ENCODE measurements around the gene DYNLRB1.

Gene DYNLRB1

DNA sequence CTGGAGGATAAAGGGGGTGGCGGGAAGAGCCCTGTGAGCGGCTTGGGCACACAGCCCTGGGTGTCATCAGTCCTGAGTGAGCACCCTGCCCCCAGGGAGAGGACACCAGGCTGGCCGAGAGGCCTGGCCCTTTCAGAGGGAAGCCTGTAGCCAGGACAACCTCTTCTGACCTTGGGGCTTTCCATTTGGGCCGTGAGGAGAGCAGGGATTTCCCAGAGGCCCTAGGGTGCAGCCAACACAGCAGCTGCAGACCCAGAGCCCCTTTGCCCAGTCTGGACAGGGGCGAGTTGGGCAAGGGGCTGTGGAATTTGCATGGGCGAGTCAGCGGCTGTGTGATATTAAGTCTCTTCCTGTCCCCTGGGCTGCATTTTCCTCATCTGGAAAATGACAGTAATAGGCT lies 48.6 kb downstream of the DYNLRB1 start:
- TF ChIP-seq CTCF (IDR thresholded peaks at IDR 0.05; ENCODE audit: control insufficient read depth, extremely low read depth, insufficient read depth): no peak
- H3K4me3 ChIP-seq (ENCODE audit: low read depth, low read length): no peak overlapping the region
- no peak for DNase-seq (ENCODE audit: low read depth)

- no peak for DNase-seq (ENCODE audit: low read depth)
- TF ChIP-seq CTCF (IDR thresholded peaks at IDR 0.05; ENCODE audit: control insufficient read depth, extremely low read depth, insufficient read depth): no peak
- H3K4me3 ChIP-seq (ENCODE audit: low read depth, low read length): no peak overlapping the region
Measured at GRCh38 chr20:34566978-34567891, 51.0 kb downstream of the DYNLRB1 start.

DNA sequence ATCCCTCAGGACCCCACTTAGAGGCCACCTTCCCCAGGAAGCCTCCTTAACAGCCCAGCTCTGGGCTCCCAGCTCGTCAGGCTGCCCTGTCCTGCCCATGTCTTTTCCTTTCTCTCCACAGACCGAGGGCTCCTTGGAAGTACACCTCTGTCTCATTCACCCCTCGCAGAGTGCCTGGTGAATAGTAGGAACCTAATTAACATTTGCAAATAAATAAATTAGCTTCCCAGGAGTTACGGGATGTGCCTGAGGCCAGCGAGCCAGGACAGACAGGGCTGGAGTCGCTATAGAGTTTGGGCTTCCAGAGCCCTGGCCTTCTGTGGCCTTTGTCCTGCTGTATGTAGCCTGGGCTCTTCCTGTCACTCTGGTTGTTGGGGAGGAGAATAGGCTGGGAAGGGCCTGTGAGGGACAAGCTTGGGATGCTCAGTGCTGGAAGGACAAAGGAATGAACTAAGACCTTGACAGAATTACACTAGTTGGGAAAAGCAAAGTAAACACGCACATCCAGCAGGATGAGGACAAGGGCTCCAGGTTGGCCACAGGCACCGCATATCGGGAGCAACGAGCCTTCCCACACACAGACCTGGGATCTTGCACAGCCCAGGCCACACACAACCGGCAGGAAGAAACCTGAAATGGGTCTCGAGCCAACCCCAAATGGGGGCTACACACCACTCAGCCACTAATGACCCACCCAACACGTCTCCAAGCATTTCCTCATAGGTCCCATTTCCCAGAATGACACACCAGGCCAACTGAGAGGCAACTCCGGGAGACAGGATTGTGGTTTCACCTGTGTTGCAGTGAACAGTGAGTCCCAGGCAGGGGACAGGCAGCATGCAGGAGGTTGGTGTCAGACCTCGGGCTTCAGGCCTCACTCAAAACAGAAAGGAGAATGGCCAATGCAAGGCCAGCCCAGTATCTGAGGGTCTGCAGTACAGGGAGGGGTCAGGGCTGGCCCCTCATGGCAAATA lies 52.0 kb downstream of the DYNLRB1 start:
- no peak overlapping the region for H3K4me3 ChIP-seq (ENCODE audit: low read depth, low read length)
- DNase-seq (ENCODE audit: low read depth): no peak
- no peak for TF ChIP-seq CTCF (IDR thresholded peaks at IDR 0.05; ENCODE audit: control insufficient read depth, extremely low read depth, insufficient read depth)

GRCh38 chr20:34569598-34569997 lies 53.4 kb downstream of the DYNLRB1 start:
- no peak for TF ChIP-seq CTCF (IDR thresholded peaks at IDR 0.05; ENCODE audit: control insufficient read depth, extremely low read depth, insufficient read depth)
- no peak for DNase-seq (ENCODE audit: low read depth)
- no peak overlapping the region for H3K4me3 ChIP-seq (ENCODE audit: low read depth, low read length)

DNA sequence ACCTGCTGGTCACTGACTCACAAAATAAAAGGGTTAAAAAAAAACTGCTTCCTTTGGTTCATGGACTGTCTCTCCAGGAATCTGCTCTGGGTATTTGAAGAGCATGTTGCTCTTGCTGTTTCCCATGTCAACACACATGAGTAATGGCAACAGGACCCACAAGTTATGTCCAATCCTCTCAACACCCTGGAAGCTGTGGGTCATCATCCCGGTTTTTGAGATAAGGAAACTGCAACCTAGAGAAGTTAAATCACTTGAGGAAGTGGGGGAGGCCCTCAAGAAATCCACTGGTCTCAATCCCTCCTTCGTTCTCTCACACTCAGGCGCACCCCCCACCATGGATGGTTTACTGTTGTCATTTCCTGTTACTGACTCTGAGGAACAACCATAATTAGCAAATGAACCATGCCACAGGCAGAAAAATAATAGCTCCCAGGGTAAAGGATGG lies 54.7 kb downstream of the DYNLRB1 start:
- TF ChIP-seq CTCF (IDR thresholded peaks at IDR 0.05; ENCODE audit: control insufficient read depth, extremely low read depth, insufficient read depth): no peak
- DNase-seq (ENCODE audit: low read depth): no peak
- no peak overlapping the region for H3K4me3 ChIP-seq (ENCODE audit: low read depth, low read length)

GRCh38 chr20:34571753-34572152 lies 55.5 kb downstream of the DYNLRB1 start:
- no peak for TF ChIP-seq CTCF (IDR thresholded peaks at IDR 0.05; ENCODE audit: control insufficient read depth, extremely low read depth, insufficient read depth)
- no peak for DNase-seq (ENCODE audit: low read depth)
- no peak overlapping the region for H3K4me3 ChIP-seq (ENCODE audit: low read depth, low read length)

All from LNCaP clone FGC (cell line).